Activated CD8-positive, alpha-beta memory T cell treated with anti-CD3 and anti-CD28 coated beads for 36 hours (primary cell): Measurements from ENCODE around the gene ARL14EP. TPM values are rescaled to one million over a fixed set of nuclear protein-coding genes. Genes with fewer than 3 reads are reported as not detected.

Experiments
- CTCF ChIA-PET: fragments of 350-600 bp; sonication (Branson Sonifier 250); formaldehyde crosslinking; loops from one replicate; lab custom pipeline; 2021; ENCODE audit warnings: antibody characterized with exemption; lab: Charles Lee
- POLR2A ChIA-PET: fragments of 350-600 bp; sonication (Branson Sonifier 250); formaldehyde crosslinking; loops from one replicate; lab custom pipeline; 2021; ENCODE audit warnings: antibody characterized with exemption; lab: Charles Lee
- total RNA-seq, 2 experiments: library from RNA; stranded (reverse); gene quantifications; one replicate each; pipeline ENCODE4 v1.2.3, GENCODE V29; 2021

ARL14EP gene
- total RNA-seq, 2 experiments from 2014 or later, result 29.7 to 33.9 TPM

GRCh38 chr11:30322191-30322590 is 713 bp upstream of the ARL14EP start:
- ChIA-PET CTCF (no interaction called here), POLR2A (interaction anchor here (1.3 kb wide), 1 partner anchor 12 kb away, joined by 4 read pairs; no protein-coding TSS in a partner anchor)

GRCh38 chr11:30326114-30326778 is 3.3 kb downstream of the ARL14EP start:
- ChIA-PET CTCF (interaction anchor here (0.6 kb wide), 1 partner anchor 282 kb away, joined by 3 read pairs; no protein-coding TSS in a partner anchor), POLR2A (no interaction called here)

DNA sequence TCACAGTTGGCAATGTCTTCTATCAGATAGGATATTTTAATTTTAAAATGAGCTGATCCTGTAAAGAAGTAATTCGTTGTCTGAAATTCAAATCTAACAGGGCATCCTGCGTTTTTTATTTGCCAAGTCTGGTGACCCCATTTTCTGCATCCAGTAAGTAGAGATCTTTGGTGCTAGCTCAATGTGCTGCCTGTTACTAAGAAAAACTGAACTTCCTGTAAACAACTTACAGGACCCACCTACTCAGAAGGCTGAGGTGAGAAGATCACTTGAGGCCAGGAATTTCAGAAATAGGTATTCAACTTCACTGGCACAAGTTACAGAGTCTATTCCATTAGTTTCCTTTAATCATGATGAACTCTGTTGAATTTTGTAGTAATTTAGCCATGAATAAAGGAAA is 4.0 kb downstream of the ARL14EP start:
- POLR2A ChIA-PET, result no interaction called here
- CTCF ChIA-PET, result no interaction called here

GRCh38 chr11:30328681-30329080 is 5.8 kb downstream of the ARL14EP start:
- POLR2A ChIA-PET, result no interaction called here
- CTCF ChIA-PET, result no interaction called here

GRCh38 chr11:30329150-30329940 is 6.4 kb downstream of the ARL14EP start:
- ChIA-PET POLR2A (no interaction called here), CTCF (no interaction called here)

GRCh38 chr11:30333405-30333804 is 10.5 kb downstream of the ARL14EP start:
- POLR2A ChIA-PET, result no interaction called here

GRCh38 chr11:30342736-30343166 is 19.8 kb downstream of the ARL14EP start:
- POLR2A ChIA-PET, result no interaction called here
- CTCF ChIA-PET, result no interaction called here

More at GRCh38 chr11:30333405-30333804, 10.5 kb downstream of the ARL14EP start:
- CTCF ChIA-PET, result no interaction called here

GRCh38 chr11:30344085-30344484 is 21.2 kb downstream of the ARL14EP start:
- ChIA-PET POLR2A (no interaction called here), CTCF (no interaction called here)

DNA sequence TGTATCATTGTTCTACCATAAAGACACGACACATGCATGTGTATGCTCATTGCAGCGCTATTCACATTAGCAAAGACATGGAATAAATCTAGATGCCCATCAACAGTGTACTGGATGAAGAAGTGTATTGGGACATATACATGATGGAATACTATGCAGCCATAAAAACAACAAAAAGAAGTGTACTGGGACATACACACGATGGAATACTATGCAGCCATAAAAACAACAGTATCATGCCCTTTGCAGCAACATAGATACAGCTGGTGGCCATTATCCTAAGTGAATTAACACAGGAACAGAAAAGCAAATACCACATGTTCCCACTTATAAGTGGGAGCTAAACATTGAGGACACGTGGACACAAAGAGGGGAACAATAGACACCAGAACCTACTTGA is 22.7 kb downstream of the ARL14EP start:
- ChIA-PET POLR2A (no interaction called here), CTCF (interaction anchor here (0.7 kb wide), 1 partner anchor 43 kb away, joined by 3 read pairs; no protein-coding TSS in a partner anchor)

GRCh38 chr11:30346068-30346688 is 23.3 kb downstream of the ARL14EP start:
- ChIA-PET CTCF (interaction anchor here (0.7 kb wide), 1 partner anchor 42 kb away, joined by 3 read pairs; no protein-coding TSS in a partner anchor), POLR2A (no interaction called here)

DNA sequence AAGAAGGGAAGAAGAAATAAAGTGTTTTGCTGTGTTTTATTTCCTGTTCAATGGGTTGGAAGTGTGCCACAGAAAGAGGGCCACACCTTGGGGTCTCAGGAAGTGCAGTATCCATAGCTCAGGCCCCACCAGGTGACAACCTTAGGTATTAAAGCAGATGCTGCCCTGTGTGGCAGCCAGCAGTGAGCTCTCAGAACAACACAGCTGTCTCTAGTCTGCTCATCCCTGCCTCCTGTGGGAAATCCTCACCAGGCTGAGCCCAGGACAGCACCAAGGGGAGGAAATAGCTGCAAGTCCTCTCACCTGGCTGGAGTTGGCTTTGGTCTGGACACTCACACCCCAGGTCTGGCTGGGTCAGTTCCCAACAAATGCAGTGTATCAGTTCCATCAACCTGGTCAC is 25.1 kb downstream of the ARL14EP start:
- POLR2A ChIA-PET, result no interaction called here
- CTCF ChIA-PET, result no interaction called here

GRCh38 chr11:30349885-30350284 is 27.0 kb downstream of the ARL14EP start:
- CTCF ChIA-PET, result no interaction called here
- POLR2A ChIA-PET, result no interaction called here

GRCh38 chr11:30350384-30350783 is 27.5 kb downstream of the ARL14EP start:
- CTCF ChIA-PET, result no interaction called here

GRCh38 chr11:30351061-30351460 is 28.2 kb downstream of the ARL14EP start:
- ChIA-PET POLR2A (no interaction called here), CTCF (no interaction called here)

More at GRCh38 chr11:30350384-30350783, 27.5 kb downstream of the ARL14EP start:
- POLR2A ChIA-PET, result no interaction called here

- CTCF ChIA-PET, result no interaction called here
Measured at GRCh38 chr11:30356391-30356790, 33.5 kb downstream of the ARL14EP start.

GRCh38 chr11:30357872-30358271 is 35.0 kb downstream of the ARL14EP start:
- ChIA-PET CTCF (no interaction called here), POLR2A (no interaction called here)

More at GRCh38 chr11:30356391-30356790, 33.5 kb downstream of the ARL14EP start:
- POLR2A ChIA-PET, result no interaction called here

- CTCF ChIA-PET, result no interaction called here
- POLR2A ChIA-PET, result no interaction called here
Measured at GRCh38 chr11:30358536-30358935, 35.6 kb downstream of the ARL14EP start.

DNA sequence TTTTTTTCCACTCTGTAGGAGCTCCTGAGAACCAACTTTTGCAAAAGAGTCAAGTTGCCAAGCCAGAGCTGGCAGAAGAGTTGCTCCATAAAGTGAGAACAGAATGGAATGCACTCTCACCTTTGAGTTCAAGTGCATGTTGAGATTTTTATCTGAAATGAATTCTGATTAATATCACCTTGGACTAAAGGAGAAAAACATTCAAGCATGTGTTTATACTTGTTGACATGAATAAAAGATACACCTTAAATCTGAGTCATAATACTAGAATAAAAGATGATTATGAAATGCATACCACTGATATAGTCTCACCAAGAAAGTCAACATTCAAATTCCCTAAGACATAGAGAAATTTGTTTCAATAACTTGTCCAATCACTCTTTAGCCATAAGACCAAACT is 37.8 kb downstream of the ARL14EP start:
- ChIA-PET CTCF (interaction anchor here (0.8 kb wide), 1 partner anchor 203 kb away, joined by 3 read pairs; no protein-coding TSS in a partner anchor), POLR2A (no interaction called here)

- CTCF ChIA-PET, result no interaction called here
- POLR2A ChIA-PET, result no interaction called here
Measured at GRCh38 chr11:30364139-30364836, 41.4 kb downstream of the ARL14EP start.
